Left lung (tissue), 10 donors: Measurements from ENCODE around the gene ZC3HAV1. TPM values are rescaled to one million over a fixed set of nuclear protein-coding genes. Genes with fewer than 3 reads are reported as not detected.
"Not testable (repeated sequence)": the region's sequence is repeated elsewhere in the genome, so short reads cannot be mapped to it uniquely, and the experiment has no call there.

Experiments used
- ATAC-seq: fragments of 200-7000 bp; cut with Tn5 transposase; one replicate; pipeline ENCODE4 v1.9.1; 2020; ENCODE audit warnings: moderate library complexity
- DNase-seq, 4 donors: peaks; one replicate each; pipeline ENCODE4 v3.0.0-alpha.2; 2013 to 2020
- H3K27ac ChIP-seq, 2 donors: fragments of 200-600 bp; sonication (generic) in 1 of 2; one replicate each; pipeline versions ENCODE4 v1.5.0 to v1.8.0; 2020 to 2021
- H3K27me3 ChIP-seq, 2 donors: fragments of 200-600 bp; sonication (generic) in 1 of 2; one replicate each; pipeline versions ENCODE4 v1.5.0 to v1.8.0; 2020 to 2021
- H3K36me3 ChIP-seq, 2 donors: fragments of 200-600 bp; sonication (generic) in 1 of 2; one replicate each; pipeline versions ENCODE4 v1.5.0 to v1.8.0; 2020 to 2021
- H3K4me1 ChIP-seq, 2 donors: fragments of 200-600 bp; one replicate each; pipeline ENCODE4 v1.8.0; 2021
- H3K4me3 ChIP-seq, 2 donors: fragments of 200-600 bp; sonication (generic) in 1 of 2; one replicate each; pipeline versions ENCODE4 v1.5.0 to v1.8.0; 2020 to 2021; ENCODE audit warnings: mild to moderate bottlenecking in 1 of 2
- H3K9me3 ChIP-seq, 2 donors: fragments of 200-600 bp; sonication (generic) in 1 of 2; one replicate each; pipeline versions ENCODE4 v1.5.0 to v1.8.0; 2020 to 2021
- intact Hi-C, 2 donors: fragments of 100-400 bp; cut with DNase I; formaldehyde crosslinking; loops; one replicate each; pipeline versions ENCODE4 v1.11.2 to v1.14.2; 2022
- polyA plus RNA-seq, 6 donors: library from polyadenylated mRNA; unstranded; fragments of 120-200 nt; gene quantifications; one replicate each; pipeline ENCODE4 v1.2.1, GENCODE V29; 2013; ENCODE audit not compliant: insufficient read length in 6 of 6
- total RNA-seq, 2 donors: library from RNA; stranded (reverse); fragmentation: NEBNext Ultra II Directional; extraction: Animal tissue kit (Norgen Biotek cat#: 25700); gene quantifications; one replicate each; pipeline ENCODE4 v1.2.1, GENCODE V29; 2021
- TF ChIP-seq, protein P1 (sequence below), 2 donors: fragments of 200-600 bp; sonication (generic) in 1 of 2; IDR thresholded peaks; one replicate each; pipeline versions ENCODE4 v1.5.0 to v1.8.0; 2021; ENCODE audit warnings: antibody characterized with exemption in 2 of 2
- donor health status: DM: no; HTN: yes; CAD: no.
- donor health status: DM: no; HTN: no; CAD: no.

ZC3HAV1 gene
- total and polyA plus RNA-seq, 8 donors, result 16.0 to 45.5 (median 22.4) TPM

DNA sequence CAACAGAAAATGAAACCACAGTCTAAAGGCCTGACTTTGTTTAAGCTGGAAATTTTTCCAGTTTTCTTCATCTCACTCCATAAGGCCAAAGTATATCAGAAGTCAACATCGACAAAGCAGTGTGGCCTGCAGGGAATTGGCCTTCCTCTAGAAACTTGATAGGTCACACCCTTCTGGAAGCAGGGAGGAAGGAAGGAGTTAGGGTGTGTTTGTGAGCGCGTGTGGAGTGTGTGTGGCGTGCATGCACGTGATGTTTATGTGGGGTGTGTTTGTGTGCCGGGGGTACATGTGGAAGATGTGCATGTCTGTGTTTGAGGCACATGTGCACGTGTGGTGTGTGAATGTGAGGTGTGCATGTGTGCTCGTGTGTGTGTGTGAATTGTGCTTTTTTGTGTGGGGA, 28.6 kb downstream of the ZC3HAV1 start:
- no peaks in the 10 kb centered on the region for H3K27me3 ChIP-seq
- TF ChIP-seq, protein P1, sequence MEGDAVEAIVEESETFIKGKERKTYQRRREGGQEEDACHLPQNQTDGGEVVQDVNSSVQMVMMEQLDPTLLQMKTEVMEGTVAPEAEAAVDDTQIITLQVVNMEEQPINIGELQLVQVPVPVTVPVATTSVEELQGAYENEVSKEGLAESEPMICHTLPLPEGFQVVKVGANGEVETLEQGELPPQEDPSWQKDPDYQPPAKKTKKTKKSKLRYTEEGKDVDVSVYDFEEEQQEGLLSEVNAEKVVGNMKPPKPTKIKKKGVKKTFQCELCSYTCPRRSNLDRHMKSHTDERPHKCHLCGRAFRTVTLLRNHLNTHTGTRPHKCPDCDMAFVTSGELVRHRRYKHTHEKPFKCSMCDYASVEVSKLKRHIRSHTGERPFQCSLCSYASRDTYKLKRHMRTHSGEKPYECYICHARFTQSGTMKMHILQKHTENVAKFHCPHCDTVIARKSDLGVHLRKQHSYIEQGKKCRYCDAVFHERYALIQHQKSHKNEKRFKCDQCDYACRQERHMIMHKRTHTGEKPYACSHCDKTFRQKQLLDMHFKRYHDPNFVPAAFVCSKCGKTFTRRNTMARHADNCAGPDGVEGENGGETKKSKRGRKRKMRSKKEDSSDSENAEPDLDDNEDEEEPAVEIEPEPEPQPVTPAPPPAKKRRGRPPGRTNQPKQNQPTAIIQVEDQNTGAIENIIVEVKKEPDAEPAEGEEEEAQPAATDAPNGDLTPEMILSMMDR (IDR thresholded peaks at IDR 0.05), result no peak
- H3K9me3 ChIP-seq, result no peaks in the 10 kb centered on the region
- ATAC-seq (no peak), DNase-seq (no peak)
- H3K36me3 ChIP-seq, result peaks cover 5 to 100% of the 10 kb centered on the region in 2 donors
- intact Hi-C loops, result no loop called here
- H3K4me3 ChIP-seq, result no peak overlapping the region
- H3K27ac ChIP-seq, result no peak overlapping the region
- peaks cover 0 to 2% of the 10 kb centered on the region in 2 donors for H3K4me1 ChIP-seq

DNA sequence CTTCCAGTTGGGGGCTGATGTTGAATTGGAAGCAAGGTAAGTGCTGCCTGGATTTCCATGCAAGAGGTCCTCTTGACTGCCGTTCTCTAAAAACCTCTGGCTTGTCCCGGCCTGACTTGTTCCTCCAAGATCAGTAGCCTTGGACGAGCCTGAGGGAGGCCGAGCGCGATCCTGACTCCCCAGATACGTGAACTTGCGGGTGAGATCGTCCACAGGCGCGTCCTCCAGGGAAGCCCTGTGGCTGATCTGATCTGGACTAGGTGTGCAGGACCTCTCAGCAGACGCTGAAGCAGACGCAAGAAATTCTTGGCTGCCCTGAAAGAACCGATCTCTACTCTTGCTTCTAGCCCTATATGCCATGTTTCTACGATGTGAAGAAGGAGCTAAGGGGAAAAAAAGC, 29.7 kb downstream of the ZC3HAV1 start:
- H3K9me3 ChIP-seq, result no peaks in the 10 kb centered on the region
- H3K4me1 ChIP-seq, result peaks cover 0 to 5% of the 10 kb centered on the region in 2 donors
- H3K27ac ChIP-seq, result no peak overlapping the region
- H3K36me3 ChIP-seq, result peaks cover 5 to 98% of the 10 kb centered on the region in 2 donors
- ATAC-seq (no peak), DNase-seq (no peak)
- H3K27me3 ChIP-seq, result no peaks in the 10 kb centered on the region
- TF ChIP-seq, protein P1 (IDR thresholded peaks at IDR 0.05), result no peak
- intact Hi-C loops, result no loop called here
- no peak overlapping the region for H3K4me3 ChIP-seq

DNA sequence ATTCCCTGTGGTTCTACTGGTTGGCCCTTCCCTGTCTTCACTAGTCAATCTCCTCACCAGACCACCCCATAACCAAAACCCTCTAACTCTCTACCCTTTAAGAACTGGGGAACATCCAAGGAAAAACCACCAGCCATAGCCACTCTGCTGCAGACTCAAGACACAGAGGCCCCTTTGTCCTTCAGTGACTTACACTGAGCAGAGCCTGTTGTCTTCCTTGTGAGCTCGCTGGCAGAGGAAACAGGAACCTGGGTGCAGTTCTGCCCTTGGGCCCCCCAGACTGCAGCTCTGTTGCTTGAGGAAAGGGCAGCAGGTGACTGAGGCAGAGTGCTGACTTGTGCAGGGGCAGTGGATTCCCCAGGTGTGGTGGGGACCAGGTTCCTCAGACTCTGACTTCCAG, 30.6 kb downstream of the ZC3HAV1 start:
- intact Hi-C loops, result no loop called here
- no peak for ATAC-seq
- Histone ChIP-seq H3K36me3 (peaks cover 5 to 97% of the 10 kb centered on the region in 2 donors), H3K27ac (peak overlapping the region in 1 of 2 donors; percentile 9), H3K4me3 (no peak overlapping the region), H3K4me1 (peaks cover 0 to 10% of the 10 kb centered on the region in 2 donors), H3K9me3 (no peaks in the 10 kb centered on the region), H3K27me3 (no peaks in the 10 kb centered on the region)
- TF ChIP-seq, protein P1 (IDR thresholded peaks at IDR 0.05), result no peak
- no peak for DNase-seq

DNA sequence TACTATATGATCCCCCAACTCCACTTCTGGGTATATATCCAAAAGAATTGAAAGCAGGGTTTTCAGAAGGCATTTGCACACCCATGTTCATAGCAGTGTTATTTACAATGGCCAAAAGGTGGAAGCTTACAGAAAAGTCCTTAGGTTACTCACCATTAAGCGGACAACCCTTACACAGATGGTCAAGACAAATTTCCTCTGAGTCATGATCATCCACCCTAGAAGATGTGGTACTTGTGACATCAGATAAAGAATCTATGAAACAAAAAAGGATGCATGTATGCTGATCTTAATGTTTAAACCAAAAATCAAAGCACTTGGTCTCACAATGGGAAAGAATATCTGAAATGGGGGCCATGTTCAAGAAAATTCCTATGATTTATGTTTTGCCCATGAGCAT, 31.1 kb downstream of the ZC3HAV1 start:
- DNase-seq (no peak), ATAC-seq (no peak)
- Histone ChIP-seq H3K36me3 (peaks cover 5 to 97% of the 10 kb centered on the region in 2 donors), H3K9me3 (no peaks in the 10 kb centered on the region), H3K4me1 (peaks cover 0 to 14% of the 10 kb centered on the region in 2 donors), H3K27ac (no peak overlapping the region), H3K4me3 (no peak overlapping the region), H3K27me3 (no peaks in the 10 kb centered on the region)
- intact Hi-C loops, result no loop called here
- TF ChIP-seq, protein P1 (IDR thresholded peaks at IDR 0.05), result no peak

DNA sequence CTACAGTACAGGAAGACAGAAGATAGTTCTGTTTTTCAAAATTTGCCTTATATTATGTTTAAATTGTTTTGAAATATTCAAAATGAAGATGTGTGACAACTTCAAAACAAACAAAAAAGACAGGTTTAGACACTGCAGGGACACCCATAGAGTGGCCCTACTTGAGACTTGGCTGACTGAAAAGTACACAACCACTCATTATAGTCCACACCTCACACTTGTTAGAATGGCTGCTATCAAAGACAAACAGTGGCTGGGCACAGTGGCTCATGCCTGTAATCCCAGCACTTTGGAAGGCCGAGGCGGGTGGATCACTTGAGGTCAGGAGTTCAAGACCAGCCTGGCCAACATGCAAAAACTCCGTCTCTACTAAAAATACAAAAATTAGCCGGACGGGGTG, 31.8 kb downstream of the ZC3HAV1 start:
- DNase-seq, H3K27me3 ChIP-seq, H3K9me3 ChIP-seq, intact Hi-C loops, H3K4me3 ChIP-seq, H3K27ac ChIP-seq: not testable (repeated sequence)
- Histone ChIP-seq H3K4me1 (peaks cover 0 to 21% of the 10 kb centered on the region in 2 donors), H3K36me3 (peaks cover 5 to 97% of the 10 kb centered on the region in 2 donors)
- peak; percentile 82 for ATAC-seq
